ENCODE results near the gene ASB15.

Gene ASB15

DNA sequence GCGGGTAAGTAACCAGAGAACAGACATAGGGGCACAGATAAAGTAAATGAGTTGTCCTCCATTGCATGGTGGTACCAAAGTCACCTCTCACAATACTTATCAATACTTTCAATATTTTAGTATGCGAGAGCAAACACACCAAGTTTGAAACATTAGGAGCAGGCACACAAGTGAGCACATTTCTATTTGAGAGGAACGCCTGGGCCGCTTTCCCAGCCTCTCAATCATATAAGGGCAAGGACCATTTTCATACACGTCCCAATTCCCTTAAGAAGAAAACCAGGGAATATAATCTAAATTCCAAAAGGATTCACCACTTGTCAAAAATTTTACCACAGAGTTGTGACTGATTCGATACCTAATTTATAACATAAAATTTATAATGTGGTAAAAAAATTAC, 61.6 kb downstream of the ASB15 start:
- DNase-seq (ENCODE audit: low spot score): no peak

DNA sequence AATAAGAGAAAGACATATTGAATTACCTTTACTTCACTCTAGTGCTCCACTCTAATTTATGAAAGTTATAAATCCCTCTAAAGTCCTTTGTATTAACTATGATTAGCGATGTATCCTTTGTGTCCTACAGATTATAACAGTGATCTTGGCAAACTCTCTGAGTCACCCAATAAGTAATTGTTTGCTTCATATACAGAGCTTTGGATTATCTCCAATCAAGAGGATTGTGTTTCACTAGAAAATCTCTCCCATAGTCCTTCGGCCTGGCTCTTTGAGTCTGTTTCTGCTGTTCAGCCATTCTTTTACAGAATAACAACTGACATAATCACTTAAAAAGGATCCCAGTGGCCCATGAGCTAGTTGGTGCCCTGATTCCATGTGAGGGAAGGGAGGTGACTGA, 63.5 kb downstream of the ASB15 start:
- DNase-seq (ENCODE audit: low spot score): no peak

DNA sequence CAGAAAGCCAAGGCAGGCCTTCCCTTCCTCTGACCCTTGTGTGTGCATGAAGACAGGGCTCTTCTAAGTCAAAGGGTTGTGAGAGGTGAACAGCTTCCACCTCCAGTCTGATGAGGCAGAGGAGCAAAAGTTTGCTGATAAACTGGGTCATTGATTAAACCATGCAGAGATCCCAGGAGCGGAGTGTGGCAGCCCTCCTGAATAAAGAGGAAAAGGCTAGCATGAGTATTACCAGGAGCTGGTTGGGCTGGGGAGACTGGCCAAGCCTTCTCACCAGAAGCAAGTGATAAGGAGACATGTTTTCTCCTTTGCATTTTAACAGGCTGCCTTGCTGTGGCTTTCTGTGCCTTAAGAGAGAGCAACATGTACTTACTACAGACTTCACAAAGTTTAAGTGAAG, 64.3 kb downstream of the ASB15 start:
- no peak for DNase-seq (ENCODE audit: low spot score)

DNA sequence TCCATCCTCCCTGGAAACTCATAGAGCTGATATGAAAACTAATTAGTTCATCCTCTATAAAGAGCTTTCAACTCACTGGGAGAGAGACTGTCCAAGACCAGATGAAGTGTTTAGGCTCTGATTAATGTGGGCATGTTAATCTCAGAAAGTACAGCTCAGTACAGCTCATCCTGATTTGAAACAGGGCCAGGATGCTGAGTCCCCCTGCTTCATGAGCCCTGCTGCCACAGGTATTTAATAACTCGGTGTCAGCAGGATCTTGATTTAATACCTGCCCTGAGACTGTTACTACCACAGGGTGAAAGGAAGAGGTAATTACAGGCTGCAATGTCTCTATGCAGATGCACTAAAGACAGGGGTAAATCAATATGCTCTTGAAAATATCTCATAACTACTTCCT, 64.9 kb downstream of the ASB15 start:
- DNase-seq (ENCODE audit: low spot score): no peak

DNA sequence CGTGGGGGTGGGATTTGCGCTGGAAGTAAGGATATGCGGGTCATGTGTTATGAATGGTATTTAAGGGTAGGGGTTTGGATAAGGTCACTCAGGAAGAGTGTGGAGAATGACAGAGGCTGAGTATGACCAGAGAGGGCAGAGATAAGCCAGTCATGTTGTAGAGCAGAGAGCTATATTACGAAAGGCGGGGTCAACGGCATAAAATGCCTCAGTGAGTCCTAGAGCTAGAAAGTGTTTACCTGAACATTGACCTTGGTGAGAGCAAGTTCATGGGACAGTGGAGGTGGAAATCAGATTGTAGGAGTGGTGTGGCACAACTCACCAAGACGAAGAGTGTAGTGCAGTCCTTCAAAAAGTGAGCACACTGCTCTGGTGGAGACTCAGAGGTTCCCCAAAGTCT, 67.9 kb downstream of the ASB15 start:
- DNase-seq (ENCODE audit: low spot score): no peak

DNA sequence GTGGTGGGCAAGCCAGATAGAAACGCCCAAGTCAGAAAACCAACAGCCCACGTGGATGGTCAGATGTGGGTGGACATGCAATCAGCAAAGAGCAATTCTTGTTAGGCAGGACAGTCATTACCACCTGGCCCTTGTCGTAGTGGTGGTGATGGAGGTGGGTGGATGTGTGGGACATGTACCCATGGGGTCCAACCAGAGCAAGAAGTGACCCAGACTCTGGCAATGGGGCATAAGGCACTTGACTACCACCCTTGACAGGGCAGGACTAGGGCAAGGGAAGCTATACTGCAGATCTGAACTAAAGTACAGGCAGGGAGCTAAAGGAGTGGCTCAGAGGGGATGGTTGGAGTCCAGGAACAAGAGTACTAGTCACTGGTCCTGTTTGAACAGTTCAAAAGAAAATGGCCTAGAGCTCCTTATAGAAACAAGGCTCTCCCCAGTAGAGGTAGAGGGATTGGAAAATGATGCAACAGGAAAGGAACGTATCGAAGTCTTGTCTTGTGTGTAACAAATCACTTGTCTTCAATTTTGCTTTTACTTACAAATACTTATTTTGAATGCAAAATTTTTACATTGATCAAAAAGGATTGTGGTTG, 71.6 kb downstream of the ASB15 start:
- DNase-seq (ENCODE audit: low spot score): no peak

DNA sequence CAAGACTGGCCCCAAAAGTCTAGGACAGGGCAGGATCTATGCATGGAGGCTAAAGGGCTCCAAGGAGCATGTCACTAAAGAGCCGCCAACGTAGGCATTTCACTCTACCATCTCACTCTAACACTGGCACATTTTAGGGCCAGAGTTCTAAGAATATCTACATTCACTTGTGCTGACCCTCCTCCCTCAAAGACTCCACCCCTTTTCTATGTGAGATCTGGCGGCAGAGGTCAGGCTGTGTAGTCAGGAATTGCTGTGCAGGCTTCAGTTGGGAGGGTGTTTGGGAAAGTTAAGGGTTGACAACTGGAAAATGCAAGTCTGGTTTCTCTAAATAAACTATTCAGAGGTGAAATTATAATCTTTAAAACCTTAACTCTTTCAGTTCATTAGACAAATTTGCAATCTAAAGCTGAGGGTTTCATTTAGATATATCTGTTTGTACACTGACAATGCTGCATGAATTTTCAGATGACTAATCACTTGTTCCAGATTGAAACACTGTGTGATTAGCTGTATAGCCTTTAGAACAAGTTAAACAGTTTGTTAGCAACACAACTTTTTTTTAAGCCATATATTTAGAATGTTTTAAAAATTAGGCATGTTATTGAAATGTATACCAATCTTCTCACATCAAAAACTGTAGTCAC, 72.3 kb downstream of the ASB15 start:
- no peak for DNase-seq (ENCODE audit: low spot score)

DNA sequence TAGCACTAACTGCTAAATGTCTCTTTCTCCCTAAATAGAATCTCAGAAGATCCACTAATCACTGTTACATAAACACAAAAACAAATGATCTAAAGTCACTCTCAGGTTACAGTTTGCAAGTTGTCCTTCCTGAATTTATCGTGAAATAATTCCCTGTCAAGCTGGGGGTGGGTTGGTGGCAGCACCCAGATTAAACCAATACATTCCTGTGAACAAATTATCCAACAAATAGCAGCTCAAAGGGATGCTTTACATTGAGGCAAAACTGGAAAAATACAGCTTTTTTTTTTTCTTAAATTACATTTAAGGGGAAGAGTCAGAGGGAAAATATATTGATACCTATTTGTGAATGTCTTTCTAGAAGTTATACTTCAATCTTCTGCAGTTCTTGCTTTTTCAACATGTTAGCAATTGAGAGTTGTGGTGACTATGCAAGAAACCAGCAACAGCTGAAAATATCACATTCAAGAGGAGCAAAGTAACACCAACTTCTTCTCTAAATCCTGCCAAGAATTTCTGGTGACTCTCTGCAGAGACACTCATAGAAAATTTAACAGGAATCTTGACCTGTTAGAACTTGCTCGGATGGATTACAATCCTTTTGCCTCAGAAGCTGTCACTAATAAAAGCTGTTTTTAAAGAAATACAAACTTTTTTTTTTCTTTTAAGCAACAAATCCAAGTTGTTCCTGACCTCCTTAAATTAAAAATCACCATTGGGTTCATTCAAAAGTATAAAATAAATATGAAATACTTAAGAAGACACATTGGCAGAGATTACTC, 73.0 kb downstream of the ASB15 start:
- no peak for DNase-seq (ENCODE audit: low spot score)

DNA sequence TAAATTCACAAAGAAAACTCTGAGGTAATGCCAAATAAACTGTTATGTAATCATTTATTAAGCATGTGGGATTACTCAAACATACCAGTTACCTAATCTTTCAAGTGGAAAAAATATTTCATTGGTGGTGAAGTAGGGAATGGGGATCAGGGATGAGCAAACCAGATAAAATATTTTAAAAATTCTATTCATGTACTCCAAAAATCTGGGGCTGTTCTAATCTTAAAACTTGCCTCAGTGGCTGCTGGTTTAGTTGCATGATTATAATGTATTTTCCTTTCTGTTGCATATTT, 73.5 kb downstream of the ASB15 start:
- no peak for DNase-seq (ENCODE audit: low spot score)

DNA sequence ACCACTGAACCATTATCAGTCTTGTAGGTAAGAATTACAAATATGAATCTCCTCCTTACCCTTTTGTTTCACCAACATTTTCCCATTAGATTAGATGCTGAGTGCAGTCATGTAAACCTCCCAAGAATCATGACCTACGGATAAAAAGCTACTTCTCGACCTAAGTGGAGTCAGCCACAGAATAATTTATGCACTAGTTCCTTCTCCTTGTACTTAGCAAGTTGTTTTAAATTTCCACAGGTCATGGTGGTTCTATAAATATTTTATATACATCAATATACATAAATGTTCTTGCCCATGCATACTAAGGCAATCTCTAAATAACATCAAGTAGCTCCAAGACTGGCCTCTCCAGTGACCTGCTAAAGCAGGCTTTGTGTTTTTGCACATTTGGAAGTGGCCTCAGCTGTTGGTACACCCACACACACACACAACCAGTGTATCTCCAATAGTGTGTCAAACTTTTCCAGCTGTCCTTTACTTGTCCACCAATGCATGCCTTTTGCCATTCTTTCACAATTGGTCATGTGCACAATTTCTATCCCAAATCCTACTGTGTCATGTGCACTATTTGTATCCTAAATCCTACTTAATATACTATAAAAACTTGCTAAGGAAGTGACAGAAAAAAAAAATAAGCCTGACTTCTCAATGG, 75.6 kb downstream of the ASB15 start:
- DNase-seq (ENCODE audit: low spot score): no peak

DNA sequence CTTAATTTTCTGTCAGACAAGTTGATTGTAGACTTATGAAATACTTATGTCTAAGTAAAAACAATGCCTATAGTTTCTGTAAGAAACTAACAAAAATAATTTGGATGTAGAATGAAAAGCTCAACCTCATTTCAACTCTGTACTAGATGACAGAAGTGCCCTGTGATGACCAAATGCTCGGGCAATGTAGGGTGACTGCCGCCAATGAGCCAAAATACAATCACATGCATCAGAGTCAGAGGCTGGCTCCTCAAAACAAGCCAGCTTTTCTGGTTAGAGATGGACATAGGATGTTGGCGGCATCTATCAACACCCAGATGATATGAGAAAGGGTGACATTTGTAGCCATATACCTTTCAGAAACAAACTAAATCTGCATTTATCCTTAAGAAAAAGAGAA, 78.0 kb downstream of the ASB15 start:
- no peak for DNase-seq (ENCODE audit: low spot score)

DNA sequence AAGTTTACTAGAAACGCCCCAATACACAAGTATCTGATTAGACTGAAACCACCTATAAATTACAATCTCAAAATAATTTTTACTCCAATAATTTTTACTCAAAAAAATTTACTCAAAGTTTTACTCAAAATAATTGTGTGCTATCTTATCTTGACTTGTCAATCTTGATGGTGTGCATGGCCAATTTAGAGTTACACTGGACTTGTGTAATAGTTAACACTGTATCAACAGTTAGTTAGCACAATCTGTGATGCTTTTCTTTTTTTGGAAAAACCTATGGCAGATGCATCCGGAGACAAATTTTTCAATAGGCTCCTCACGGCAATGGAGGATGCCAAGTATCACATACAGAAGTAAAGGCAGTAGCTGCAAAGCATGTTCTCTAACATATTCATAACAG, 79.0 kb downstream of the ASB15 start:
- no peak for DNase-seq (ENCODE audit: low spot score)

DNA sequence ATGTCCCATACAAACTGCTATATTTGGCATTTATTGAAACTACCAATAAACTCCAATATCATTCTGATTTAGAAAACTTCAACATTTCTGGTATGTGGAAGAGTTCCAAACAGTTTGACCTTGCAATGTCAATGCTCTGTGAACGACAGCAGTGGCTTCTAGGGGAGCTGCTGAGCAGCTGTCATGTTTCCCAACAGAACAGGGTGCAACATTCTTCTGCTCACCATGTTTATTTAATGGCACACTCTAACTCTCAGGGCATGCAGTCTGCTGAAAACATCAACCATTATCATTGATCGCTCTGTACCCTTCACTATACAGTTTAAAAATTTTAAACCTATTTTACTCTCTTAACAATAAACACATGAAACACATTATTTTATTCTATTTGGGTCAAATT, 79.9 kb downstream of the ASB15 start:
- no peak for DNase-seq (ENCODE audit: low spot score)

DNA sequence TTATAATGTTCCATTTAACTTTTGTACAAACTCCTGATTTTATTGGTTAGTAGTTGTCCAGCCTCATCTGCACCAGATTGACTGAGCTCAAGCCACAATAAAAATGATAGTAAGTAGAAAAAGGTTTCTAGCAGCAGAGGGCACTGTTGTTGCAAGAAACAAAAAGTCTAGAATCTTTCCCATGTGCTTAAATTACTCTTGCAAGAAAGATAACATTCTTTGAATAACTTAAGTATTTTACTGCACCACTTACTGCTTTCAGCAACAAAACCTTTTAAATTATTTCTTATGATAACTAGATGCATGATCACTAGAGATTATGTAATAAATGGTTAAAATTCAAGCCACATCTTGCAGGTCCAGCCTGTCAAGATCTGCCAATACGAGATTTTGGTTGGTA, 81.1 kb downstream of the ASB15 start:
- DNase-seq (ENCODE audit: low spot score): peak; percentile 39

DNA sequence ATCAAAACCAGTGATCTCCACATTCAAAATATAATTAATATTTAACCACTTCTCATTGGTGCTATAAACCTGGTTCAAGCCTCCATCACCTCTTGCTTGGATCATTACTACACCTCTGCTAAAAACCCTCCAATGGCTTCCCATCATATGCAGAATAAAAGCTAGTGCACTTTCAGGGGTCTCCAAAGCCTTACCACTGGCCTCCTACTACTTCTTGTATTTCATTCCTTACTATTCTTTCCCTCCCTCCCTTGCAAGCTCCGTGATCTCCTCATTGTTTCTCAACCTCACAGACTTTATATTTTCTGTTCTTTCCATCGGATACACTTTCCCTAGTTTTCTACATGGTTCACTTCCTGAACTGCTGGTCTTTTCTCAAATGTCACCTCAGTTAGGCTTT, 85.5 kb downstream of the ASB15 start:
- no peak for DNase-seq (ENCODE audit: low spot score)

DNA sequence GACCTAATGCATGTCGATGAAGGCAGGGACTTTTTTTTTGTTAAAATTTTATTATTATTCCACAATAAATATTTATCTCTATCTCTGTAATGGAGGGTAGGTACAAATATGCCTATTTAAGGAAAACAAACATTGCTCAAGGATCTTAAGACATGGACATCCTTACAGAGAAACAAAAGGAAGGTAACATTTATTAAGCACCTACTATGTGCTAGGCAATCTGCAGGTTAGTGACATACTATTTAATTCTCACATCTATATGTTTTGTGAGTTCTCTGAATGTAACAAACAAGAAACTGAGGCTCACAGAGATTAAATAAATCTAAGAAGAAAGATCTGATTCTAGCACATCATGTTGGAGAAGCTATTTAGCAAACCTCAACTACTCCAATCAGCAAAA, 86.1 kb downstream of the ASB15 start:
- no peak for DNase-seq (ENCODE audit: low spot score)

All from kidney capillary endothelial cell (primary cell).